Stomach (tissue), 9 donors: ENCODE results near the gene ATP1B4. TPM values are rescaled to one million over a fixed set of nuclear protein-coding genes. Genes with fewer than 3 reads are reported as not detected.
"Not testable (repeated sequence)": the region's sequence is repeated elsewhere in the genome, so short reads cannot be mapped to it uniquely, and the experiment has no call there.

Experiments used
- DNase-seq, 2 donors: peaks; one replicate each; pipeline versions ENCODE4 v3.0.0 to v3.0.0-alpha.2; 2013 to 2019
- H3K27ac ChIP-seq, 5 donors: fragments of 200-600 bp in 4 of 5; sonication (generic) in 4 of 5; one replicate each; pipeline ENCODE4 v1.5.1; 2013 to 2019; ENCODE audit warnings: mild to moderate bottlenecking in 1 of 5, moderate library complexity in 1 of 5
- H3K27me3 ChIP-seq, 3 donors: fragments of 200-600 bp; sonication (generic); one replicate each; pipeline ENCODE4 v1.5.1; 2017 to 2019; ENCODE audit warnings: mixed run types in 1 of 3
- H3K36me3 ChIP-seq, 4 donors: fragments of 200-600 bp; sonication (generic); 1 replicate in 3 of 4; 2 replicates in 1 of 4; pipeline ENCODE4 v1.5.1; 2016 to 2019
- H3K4me1 ChIP-seq, 4 donors: fragments of 200-600 bp; sonication (generic); one replicate each; pipeline ENCODE4 v1.5.1; 2016 to 2019
- H3K4me3 ChIP-seq, 4 donors: fragments of 200-600 bp; sonication (generic) in 3 of 4; one replicate each; pipeline ENCODE4 v1.5.1; 2016 to 2019; ENCODE audit warnings: mild to moderate bottlenecking in 1 of 4
- H3K9me3 ChIP-seq, 4 donors: fragments of 200-600 bp; sonication (generic); one replicate each; pipeline ENCODE4 v1.5.1; 2016 to 2019
- EP300 ChIP-seq: sonication (generic); formaldehyde crosslinking; IDR thresholded peaks from one replicate; pipeline ENCODE4 v1.6.1; 2017; ENCODE audit warnings: antibody characterized with exemption
- POLR2A ChIP-seq, 4 donors: fragments of 450-650 bp; IDR thresholded peaks; one replicate each; pipeline ENCODE4 v1.6.1; 2016; ENCODE audit warnings: antibody characterized with exemption in 4 of 4, control low read depth in 2 of 4, mild to moderate bottlenecking in 1 of 4, moderate library complexity in 1 of 4
- POLR2AphosphoS5 ChIP-seq, 3 donors: sonication (generic); formaldehyde crosslinking; IDR thresholded peaks; one replicate each; pipeline ENCODE4 v1.6.1; 2016; ENCODE audit warnings: antibody characterized with exemption in 3 of 3
- WGBS, 5 donors: extraction: QIAGEN DNeasy Blood & Tissue Kit in 3 of 5; methylation state at CpG; one replicate each; pipeline versions ENCODE4 v1.1.5 to v1.1.7; 2013 to 2018; 5-methylcytosine and 5-hydroxymethylcytosine counted together
- intact Hi-C: fragments of 100-400 bp; cut with DNase I; formaldehyde crosslinking; loops from one replicate; pipeline ENCODE4 v1.15.1; 2023; ENCODE audit warnings: low total_unique reads
- polyA plus RNA-seq, 3 donors: library from polyadenylated mRNA; stranded (reverse); fragments of 200-250 nt; gene quantifications; one replicate each; pipeline ENCODE4 v1.2.3, GENCODE V29; 2013
- total RNA-seq, 5 donors: library from RNA; depleted of rRNA; stranded (reverse); fragments of >200 nt; gene quantifications; one replicate each; pipeline versions ENCODE4 v1.1.0 to v1.2.3, GENCODE V29; 2014 to 2016
- TF ChIP-seq, protein P1 (sequence below), 7 experiments: fragments of 450-650 bp in 4 of 7; fragments of 200-600 bp in 3 of 7; sonication (generic) in 3 of 7; IDR thresholded peaks; one replicate each; pipeline ENCODE4 v1.5.1; 2016 to 2019; ENCODE audit warnings: antibody characterized with exemption in 7 of 7, control low read depth in 2 of 7, mild to moderate bottlenecking in 1 of 7
- donor health status: healthy with polysubstance abuse.
- donor health status: Bipolar disorder and iron deficiency.
- donor health status: healthy.

Gene ATP1B4
- total and polyA plus RNA-seq, 8 donors: not detected

GRCh38 chrX:120334603-120335002, 27.3 kb upstream of the ATP1B4 start:
- WGBS, 5 donors: 38 to 88% (median 71%) methylated on average over 1 of the region's 1 CpG
- H3K4me1 ChIP-seq: no peaks in the 10 kb centered on the region
- no peak for DNase-seq
- TF ChIP-seq POLR2A (IDR thresholded peaks at IDR 0.05): no peak
- no peak for TF ChIP-seq EP300
- no peak for TF ChIP-seq POLR2AphosphoS5 (IDR thresholded peaks at IDR 0.05)
- TF ChIP-seq, protein P1, sequence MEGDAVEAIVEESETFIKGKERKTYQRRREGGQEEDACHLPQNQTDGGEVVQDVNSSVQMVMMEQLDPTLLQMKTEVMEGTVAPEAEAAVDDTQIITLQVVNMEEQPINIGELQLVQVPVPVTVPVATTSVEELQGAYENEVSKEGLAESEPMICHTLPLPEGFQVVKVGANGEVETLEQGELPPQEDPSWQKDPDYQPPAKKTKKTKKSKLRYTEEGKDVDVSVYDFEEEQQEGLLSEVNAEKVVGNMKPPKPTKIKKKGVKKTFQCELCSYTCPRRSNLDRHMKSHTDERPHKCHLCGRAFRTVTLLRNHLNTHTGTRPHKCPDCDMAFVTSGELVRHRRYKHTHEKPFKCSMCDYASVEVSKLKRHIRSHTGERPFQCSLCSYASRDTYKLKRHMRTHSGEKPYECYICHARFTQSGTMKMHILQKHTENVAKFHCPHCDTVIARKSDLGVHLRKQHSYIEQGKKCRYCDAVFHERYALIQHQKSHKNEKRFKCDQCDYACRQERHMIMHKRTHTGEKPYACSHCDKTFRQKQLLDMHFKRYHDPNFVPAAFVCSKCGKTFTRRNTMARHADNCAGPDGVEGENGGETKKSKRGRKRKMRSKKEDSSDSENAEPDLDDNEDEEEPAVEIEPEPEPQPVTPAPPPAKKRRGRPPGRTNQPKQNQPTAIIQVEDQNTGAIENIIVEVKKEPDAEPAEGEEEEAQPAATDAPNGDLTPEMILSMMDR (IDR thresholded peaks at IDR 0.05): no peak
- H3K9me3 ChIP-seq: peaks cover 0 to 43% (median 25%) of the 10 kb centered on the region in 4 donors
- no peaks in the 10 kb centered on the region for H3K36me3 ChIP-seq
- no peaks in the 10 kb centered on the region for H3K27me3 ChIP-seq
- no peak overlapping the region for H3K4me3 ChIP-seq
- H3K27ac ChIP-seq: no peak overlapping the region
- intact Hi-C loops: no loop called here

DNA sequence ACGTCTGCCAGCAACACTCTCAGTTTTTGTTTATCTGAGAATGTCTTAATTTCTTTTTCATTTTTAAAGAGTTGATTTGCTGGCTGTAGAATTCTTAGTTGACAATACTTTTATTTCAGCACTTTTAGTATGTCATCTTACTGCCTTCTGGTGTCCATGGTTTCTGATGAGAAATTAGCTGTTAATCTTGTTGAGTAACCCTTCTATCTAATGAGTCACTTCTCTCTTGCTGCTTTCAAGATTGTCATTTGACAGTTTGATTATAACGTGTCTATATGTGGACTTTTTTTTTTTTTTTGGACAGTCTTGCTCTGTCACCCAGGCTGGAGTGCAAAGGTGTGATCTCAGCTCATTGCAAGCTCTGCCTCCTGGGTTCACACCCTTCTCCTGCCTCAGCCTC, 26.6 kb upstream of the ATP1B4 start:
- H3K4me3 ChIP-seq: no peak overlapping the region
- intact Hi-C loops: no loop called here
- no peaks in the 10 kb centered on the region for H3K4me1 ChIP-seq
- 44 to 73% (median 71%) methylated on average over 2 of the region's 2 CpGs for WGBS, 5 donors
- peaks cover 0 to 50% (median 26%) of the 10 kb centered on the region in 4 donors for H3K9me3 ChIP-seq
- TF ChIP-seq POLR2AphosphoS5 (IDR thresholded peaks at IDR 0.05): no peak
- TF ChIP-seq, protein P1 (IDR thresholded peaks at IDR 0.05): no peak
- TF ChIP-seq EP300: no peak
- TF ChIP-seq POLR2A (IDR thresholded peaks at IDR 0.05): no peak
- H3K36me3 ChIP-seq: no peaks in the 10 kb centered on the region
- no peak for DNase-seq
- no peaks in the 10 kb centered on the region for H3K27me3 ChIP-seq
- H3K27ac ChIP-seq: no peak overlapping the region

DNA sequence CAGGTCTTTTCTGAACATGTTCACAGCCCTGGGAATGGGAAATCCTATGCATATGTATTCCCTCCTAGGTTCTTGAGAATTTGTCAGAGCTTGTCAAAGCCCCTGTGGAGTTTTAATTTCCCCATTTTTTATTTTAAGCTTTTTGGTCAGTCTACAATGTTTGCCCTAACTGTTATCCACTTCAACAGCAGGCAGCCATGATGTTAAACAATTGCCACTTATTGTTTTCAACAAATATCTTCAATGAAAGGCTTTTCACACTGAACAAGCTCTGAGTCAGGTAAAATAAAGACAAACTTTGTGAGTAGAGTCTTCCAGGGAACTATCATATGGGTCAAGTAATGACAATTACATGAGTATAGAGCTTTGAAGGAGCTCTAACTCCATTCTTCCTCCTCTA, 25.0 kb upstream of the ATP1B4 start:
- Histone ChIP-seq H3K27ac (no peak overlapping the region), H3K9me3 (peaks cover 0 to 51% (median 28%) of the 10 kb centered on the region in 4 donors), H3K36me3 (no peaks in the 10 kb centered on the region), H3K4me3 (no peak overlapping the region), H3K4me1 (no peaks in the 10 kb centered on the region), H3K27me3 (no peaks in the 10 kb centered on the region)
- TF ChIP-seq EP300: no peak
- TF ChIP-seq, protein P1 (IDR thresholded peaks at IDR 0.05): no peak
- TF ChIP-seq POLR2A (IDR thresholded peaks at IDR 0.05): no peak
- no peak for TF ChIP-seq POLR2AphosphoS5 (IDR thresholded peaks at IDR 0.05)
- no peak for DNase-seq
- intact Hi-C loops: no loop called here

DNA sequence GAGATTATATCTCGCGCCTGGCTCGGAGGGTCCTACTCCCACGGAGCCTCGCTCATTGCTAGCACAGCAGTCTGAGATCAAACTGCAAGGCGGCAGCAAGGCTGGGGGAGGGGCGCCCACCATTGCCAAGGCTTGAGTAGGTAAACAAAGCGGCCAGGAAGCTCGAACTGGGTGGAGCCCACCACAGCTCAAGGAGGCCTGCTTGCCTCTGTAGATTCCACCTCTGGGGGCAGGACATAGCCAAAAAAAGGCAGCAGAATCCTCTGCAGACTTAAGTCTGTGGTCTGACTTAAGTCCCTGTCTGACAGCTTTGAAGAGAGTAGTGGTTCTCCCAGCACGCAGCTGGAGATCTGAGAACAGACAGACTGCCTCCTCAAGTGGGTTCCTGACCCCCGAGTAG, 17.3 kb upstream of the ATP1B4 start:
- H3K36me3 ChIP-seq, H3K27me3 ChIP-seq, intact Hi-C loops, H3K27ac ChIP-seq, DNase-seq, H3K4me3 ChIP-seq, H3K4me1 ChIP-seq: not testable (repeated sequence)
- 73 to 83% (median 74%) methylated on average over 9 to 11 of the region's 11 CpGs for WGBS, 5 donors
- peaks cover 0 to 11% (median 4%) of the 10 kb centered on the region in 4 donors for H3K9me3 ChIP-seq

GRCh38 chrX:120350450-120351138, 11.3 kb upstream of the ATP1B4 start:
- intact Hi-C loops: no loop called here
- TF ChIP-seq POLR2A (IDR thresholded peaks at IDR 0.05) (no peak), EP300 (no peak), POLR2AphosphoS5 (IDR thresholded peaks at IDR 0.05) (no peak)
- TF ChIP-seq, protein P1 (IDR thresholded peaks at IDR 0.05): no peak
- no peak overlapping the region for H3K27ac ChIP-seq
- no peak for DNase-seq
- no peaks in the 10 kb centered on the region for H3K36me3 ChIP-seq
- 56 to 81% (median 72%) methylated on average over 4 of the region's 4 CpGs for WGBS, 5 donors
- peaks cover 0 to 4% (median 0%) of the 10 kb centered on the region in 4 donors for H3K9me3 ChIP-seq
- no peak overlapping the region for H3K4me3 ChIP-seq
- H3K27me3 ChIP-seq: no peaks in the 10 kb centered on the region
- H3K4me1 ChIP-seq: no peaks in the 10 kb centered on the region
